RWPE1 (cell line): Measurements from ENCODE around the gene ADARB1.

Source experiments
- CTCF ChIA-PET: fragments of 350-600 bp; sonication (Branson Sonifier 250); formaldehyde crosslinking; extraction: SDS; loops from one replicate; lab custom pipeline; 2021; lab: Yijun Ruan, JAX
- POLR2A ChIA-PET: fragments of 400-600 bp; formaldehyde crosslinking; extraction: SDS; loops from one replicate; lab custom pipeline; 2020; ENCODE audit warnings: antibody characterized with exemption; ENCODE audit not compliant: low non-redundant PET; lab: Yijun Ruan, JAX
- DNase-seq: peaks from one replicate; pipeline ENCODE4 v3.0.0; 2012; ENCODE audit warnings: low spot score
- H3K27ac ChIP-seq: fragments of 450-650 bp; 2 replicates; pipeline ENCODE4 v1.5.1; 2017
- CTCF ChIP-seq: fragments of 450-650 bp; conservative IDR thresholded peaks from 2 replicates; pipeline ENCODE4 v1.5.1; 2017; ENCODE audit warnings: low read depth, mild to moderate bottlenecking

Gene ADARB1

GRCh38 chr21:45250272-45250671 lies 175.9 kb downstream of the ADARB1 start:
- DNase-seq, result no peak
- ChIA-PET CTCF (no interaction called here), POLR2A (no interaction called here)
- H3K27ac ChIP-seq, result no peak overlapping the region
- no peak for TF ChIP-seq CTCF

- CTCF ChIA-PET, result interaction anchor here (1.2 kb wide), 1 partner anchor 111 kb away, joined by 6 read pairs; no protein-coding TSS in a partner anchor
- no peak for DNase-seq
- POLR2A ChIA-PET, result no interaction called here
- TF ChIP-seq CTCF, result no peak
- H3K27ac ChIP-seq, result no peak overlapping the region
Measured at GRCh38 chr21:45250914-45251634, 176.7 kb downstream of the ADARB1 start.

GRCh38 chr21:45251635-45252447 lies 177.5 kb downstream of the ADARB1 start:
- no peak for TF ChIP-seq CTCF
- CTCF ChIA-PET, result interaction anchor here (1.2 kb wide), 1 partner anchor 112 kb away, joined by 6 read pairs; no protein-coding TSS in a partner anchor
- H3K27ac ChIP-seq, result no peak overlapping the region
- no peak for DNase-seq
- POLR2A ChIA-PET, result no interaction called here

- POLR2A ChIA-PET, result no interaction called here
- no peak overlapping the region for H3K27ac ChIP-seq
- CTCF ChIA-PET, result no interaction called here
- no peak for TF ChIP-seq CTCF
- DNase-seq, result no peak
Measured at GRCh38 chr21:45252448-45252925, 178.1 kb downstream of the ADARB1 start.

- no peak for DNase-seq
- CTCF ChIA-PET, result no interaction called here
- POLR2A ChIA-PET, result no interaction called here
- H3K27ac ChIP-seq, result no peak overlapping the region
- TF ChIP-seq CTCF, result no peak
Measured at GRCh38 chr21:45253180-45253579, 178.8 kb downstream of the ADARB1 start.

- CTCF ChIA-PET, result no interaction called here
Measured at GRCh38 chr21:45253633-45254459, 179.5 kb downstream of the ADARB1 start.

More at GRCh38 chr21:45253633-45254459, 179.5 kb downstream of the ADARB1 start:
- no peak for TF ChIP-seq CTCF
- POLR2A ChIA-PET, result no interaction called here
- no peak for DNase-seq
- H3K27ac ChIP-seq, result no peak overlapping the region
